DND-41 (cell line): ENCODE measurements around the gene CYB561D2.

ENCODE experiments used
- ATAC-seq: fragments of 200-7000 bp; cut with Tn5 transposase; 3 replicates; pipeline ENCODE4 v1.9.1; 2021; ENCODE audit warnings: low read depth; ENCODE audit not compliant: insufficient read depth
- DNase-seq: peaks from one replicate; pipeline ENCODE4 v3.0.0-alpha.2; 2020
- H2AFZ ChIP-seq: 2 replicates; pipeline ENCODE4 v1.6.0; 2012; ENCODE audit warnings: low read depth, low read length
- H3K27ac ChIP-seq: 2 replicates; pipeline ENCODE4 v1.5.1; 2012; ENCODE audit warnings: low read length, inconsistent platforms
- H3K27me3 ChIP-seq: fragments of 200-600 bp; sonication (generic); 2 replicates; pipeline ENCODE4 v1.6.0; 2012; ENCODE audit warnings: low read length, mild to moderate bottlenecking, inconsistent platforms; ENCODE audit not compliant: insufficient read depth, poor library complexity
- H3K36me3 ChIP-seq: 2 replicates; pipeline ENCODE4 v1.5.1; 2012; ENCODE audit warnings: low read length, inconsistent platforms; ENCODE audit not compliant: insufficient read depth
- H3K4me1 ChIP-seq: 2 replicates; pipeline ENCODE4 v1.5.1; 2012; ENCODE audit warnings: mild to moderate bottlenecking, low read length; ENCODE audit not compliant: insufficient read depth
- H3K4me2 ChIP-seq: 2 replicates; pipeline ENCODE4 v1.6.0; 2012; ENCODE audit warnings: mild to moderate bottlenecking, moderate library complexity, low read length, inconsistent platforms; ENCODE audit not compliant: insufficient read depth
- H3K4me3 ChIP-seq, 2 experiments: fragments of 200-600 bp in 1 of 2; shearing (Covaris generic) in 1 of 2; 2 replicates each; pipeline ENCODE4 v1.5.1; 2012 to 2016; ENCODE audit warnings: inconsistent platforms in 2 of 2, low read length in 2 of 2, mild to moderate bottlenecking in 2 of 2, low read depth in 1 of 2, moderate library complexity in 1 of 2
- H3K79me2 ChIP-seq: 2 replicates; pipeline ENCODE4 v1.6.0; 2012; ENCODE audit warnings: low read length, inconsistent platforms; ENCODE audit not compliant: insufficient read depth
- H3K9ac ChIP-seq: 2 replicates; pipeline ENCODE4 v1.6.0; 2012; ENCODE audit warnings: low read depth, mild to moderate bottlenecking, inconsistent platforms, low read length, moderate library complexity
- H3K9me3 ChIP-seq: 2 replicates; pipeline ENCODE4 v1.5.1; 2012; ENCODE audit warnings: low read length, moderate library complexity, mild to moderate bottlenecking, inconsistent platforms; ENCODE audit not compliant: insufficient read depth, severe bottlenecking
- H4K20me1 ChIP-seq: 2 replicates; pipeline ENCODE4 v1.6.0; 2012; ENCODE audit warnings: low read length; ENCODE audit not compliant: insufficient read depth
- EZH2 ChIP-seq: IDR thresholded peaks from 3 replicates; pipeline ENCODE4 v1.6.1; 2012; ENCODE audit warnings: borderline replicate concordance, low read depth, mild to moderate bottlenecking, moderate library complexity, low read length, inconsistent platforms; ENCODE audit not compliant: severe bottlenecking
- TF ChIP-seq, protein P1 (sequence below): IDR thresholded peaks from 2 replicates; pipeline ENCODE4 v1.5.1; 2012; ENCODE audit warnings: borderline replicate concordance, low read length, moderate library complexity, mild to moderate bottlenecking; ENCODE audit not compliant: poor library complexity, severe bottlenecking; ENCODE audit errors: extremely low read depth

The CYB561D2 gene

GRCh38 chr3:50326182-50326541, 24.5 kb upstream of the CYB561D2 start:
- Histone ChIP-seq H3K4me2 (peak overlapping the region; percentile 23), H4K20me1 (peaks cover 17% of the 10 kb centered on the region; the same call in 1 of the 2 replicates), H3K4me3 (no peak overlapping the region), H3K9me3 (no peaks in the 10 kb centered on the region), H3K27ac (no peak overlapping the region), H3K4me1 (peaks cover 58% of the 10 kb centered on the region), H3K27me3 (no peaks in the 10 kb centered on the region), H3K9ac (peak overlapping the region; percentile 21), H2AFZ (no peak overlapping the region), H3K36me3 (peaks cover 45% of the 10 kb centered on the region), H3K79me2 (peaks cover 27% of the 10 kb centered on the region)
- TF ChIP-seq, protein P1, sequence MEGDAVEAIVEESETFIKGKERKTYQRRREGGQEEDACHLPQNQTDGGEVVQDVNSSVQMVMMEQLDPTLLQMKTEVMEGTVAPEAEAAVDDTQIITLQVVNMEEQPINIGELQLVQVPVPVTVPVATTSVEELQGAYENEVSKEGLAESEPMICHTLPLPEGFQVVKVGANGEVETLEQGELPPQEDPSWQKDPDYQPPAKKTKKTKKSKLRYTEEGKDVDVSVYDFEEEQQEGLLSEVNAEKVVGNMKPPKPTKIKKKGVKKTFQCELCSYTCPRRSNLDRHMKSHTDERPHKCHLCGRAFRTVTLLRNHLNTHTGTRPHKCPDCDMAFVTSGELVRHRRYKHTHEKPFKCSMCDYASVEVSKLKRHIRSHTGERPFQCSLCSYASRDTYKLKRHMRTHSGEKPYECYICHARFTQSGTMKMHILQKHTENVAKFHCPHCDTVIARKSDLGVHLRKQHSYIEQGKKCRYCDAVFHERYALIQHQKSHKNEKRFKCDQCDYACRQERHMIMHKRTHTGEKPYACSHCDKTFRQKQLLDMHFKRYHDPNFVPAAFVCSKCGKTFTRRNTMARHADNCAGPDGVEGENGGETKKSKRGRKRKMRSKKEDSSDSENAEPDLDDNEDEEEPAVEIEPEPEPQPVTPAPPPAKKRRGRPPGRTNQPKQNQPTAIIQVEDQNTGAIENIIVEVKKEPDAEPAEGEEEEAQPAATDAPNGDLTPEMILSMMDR: no peak
- TF ChIP-seq EZH2: no peak
- no peak for ATAC-seq
- DNase-seq: no peak

DNA sequence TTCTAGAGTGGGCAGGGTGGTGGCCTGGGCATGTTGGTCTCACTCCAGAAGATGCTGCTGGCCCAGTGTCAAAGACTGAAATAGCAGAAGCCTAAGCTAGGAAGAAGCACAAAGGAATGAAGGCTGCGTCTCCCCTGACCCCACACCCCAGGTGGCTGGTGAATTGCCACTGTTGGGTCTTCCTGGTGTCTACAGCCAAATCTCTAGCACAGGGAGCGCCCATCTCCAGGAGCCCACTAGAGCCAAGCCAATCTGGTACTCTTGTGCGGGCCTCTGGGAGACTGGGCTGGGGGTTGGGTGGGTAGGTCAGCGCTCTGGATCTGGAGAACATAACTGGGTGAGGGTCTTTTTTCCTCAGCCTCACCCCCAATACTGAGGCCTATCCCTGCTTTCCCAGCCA, 23.5 kb upstream of the CYB561D2 start:
- TF ChIP-seq, protein P1: no peak
- TF ChIP-seq EZH2: no peak
- peaks cover 59% of the 10 kb centered on the region for H3K4me1 ChIP-seq
- no peaks in the 10 kb centered on the region for H3K9me3 ChIP-seq
- peak overlapping the region; percentile 73 for H3K27ac ChIP-seq
- H3K79me2 ChIP-seq: peaks cover 33% of the 10 kb centered on the region
- H3K4me2 ChIP-seq: peak overlapping the region; percentile 80
- no peak overlapping the region for H2AFZ ChIP-seq
- DNase-seq: no peak
- peak overlapping the region; percentile 79 for H3K9ac ChIP-seq
- no peaks in the 10 kb centered on the region for H3K27me3 ChIP-seq
- H4K20me1 ChIP-seq: peaks cover 26% of the 10 kb centered on the region
- peak overlapping the region; percentile 88 to 89 for H3K4me3 ChIP-seq
- H3K36me3 ChIP-seq: peaks cover 55% of the 10 kb centered on the region
- ATAC-seq: no peak

GRCh38 chr3:50327943-50328691, 22.5 kb upstream of the CYB561D2 start, which contains the start of gene TUSC2:
TSS of gene TUSC2 (minus strand) at chr3:50328223. CDS start at chr3:50328099, 124 bp downstream.
- peaks cover 42% of the 10 kb centered on the region for H3K79me2 ChIP-seq
- DNase-seq: peak; percentile 96

More at GRCh38 chr3:50327943-50328691, 22.5 kb upstream of the CYB561D2 start, which contains the start of gene TUSC2:
- peak within 1 kb of the TSS; percentile 78 for H2AFZ ChIP-seq
- ATAC-seq: peak; percentile 95
- peak within 1 kb of the TSS; percentile 80 for H3K4me2 ChIP-seq
- peak within 1 kb of the TSS; percentile 79 for H3K9ac ChIP-seq
- peak within 1 kb of the TSS; percentile 88 to 89 for H3K4me3 ChIP-seq
- H3K9me3 ChIP-seq: no peaks in the 10 kb centered on the region
- H3K27me3 ChIP-seq: no peaks in the 10 kb centered on the region
- H4K20me1 ChIP-seq: peaks cover 31% of the 10 kb centered on the region
- H3K36me3 ChIP-seq: peaks cover 62% of the 10 kb centered on the region
- TF ChIP-seq, protein P1: no peak
- TF ChIP-seq EZH2: no peak
- H3K4me1 ChIP-seq: peaks cover 58% of the 10 kb centered on the region
- H3K27ac ChIP-seq: peak within 1 kb of the TSS; percentile 73
